IPS-18c (cell line): Measurements from ENCODE around the gene ZNF525.
"Not testable (repeated sequence)": the region's sequence is repeated elsewhere in the genome, so short reads cannot be mapped to it uniquely, and the experiment has no call there.

Source experiments
- H3K4me3 ChIP-seq: 2 replicates; pipeline ENCODE4 v1.7.0; 2013; ENCODE audit warnings: low read depth, mild to moderate bottlenecking, low read length, moderate library complexity; ENCODE audit not compliant: insufficient read depth
- H3K9me3 ChIP-seq: one replicate; pipeline ENCODE4 v1.6.1; 2013; ENCODE audit warnings: mild to moderate bottlenecking, low read length, moderate library complexity; ENCODE audit not compliant: control insufficient read depth, insufficient read depth

Gene ZNF525

DNA sequence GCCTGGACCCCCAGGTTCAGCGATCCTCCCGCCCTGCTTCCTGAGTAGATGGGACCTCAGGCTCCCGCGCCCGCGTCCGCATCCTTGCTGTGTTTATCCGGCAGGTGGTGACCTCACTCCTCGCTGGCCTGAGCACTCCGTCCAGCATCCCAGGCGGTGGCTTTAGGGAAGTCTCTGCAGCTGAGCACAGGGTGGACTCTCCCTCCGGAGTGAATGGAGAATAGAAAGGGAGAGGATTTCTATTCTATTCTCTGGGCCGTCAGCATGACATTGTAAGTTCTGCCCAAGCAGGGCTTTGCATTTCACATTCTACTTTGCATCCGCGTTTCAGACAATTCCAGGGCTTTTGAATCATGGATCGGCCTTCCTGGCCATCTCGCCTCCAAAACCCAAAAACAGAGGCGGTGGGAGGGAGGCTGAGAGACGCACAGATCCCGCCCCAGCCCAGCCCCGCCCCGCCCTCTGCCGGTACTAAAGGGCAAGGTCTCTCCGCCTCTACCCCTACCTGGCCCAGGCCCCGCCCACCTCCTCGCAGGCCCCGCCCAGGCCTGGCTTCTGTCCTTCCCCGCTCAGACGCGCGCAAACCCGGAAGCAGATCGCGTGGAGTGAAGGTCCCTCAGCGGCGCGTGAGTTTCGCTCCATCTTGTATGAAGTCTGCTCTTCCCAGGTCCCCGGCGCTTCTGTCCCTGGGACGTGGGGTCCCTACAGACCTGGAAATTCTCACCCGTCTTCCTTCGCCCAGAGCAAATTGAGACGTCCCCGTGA, at the start of gene ZNF525:
ZNF525 (plus strand) TSS at position 572 of the 765 bp plus-strand sequence. CDS start 6,577 bp downstream, outside the sequence.
- Histone ChIP-seq H3K4me3 (peak within 1 kb of the TSS; percentile 55), H3K9me3 (no peaks in the 10 kb centered on the region)

DNA sequence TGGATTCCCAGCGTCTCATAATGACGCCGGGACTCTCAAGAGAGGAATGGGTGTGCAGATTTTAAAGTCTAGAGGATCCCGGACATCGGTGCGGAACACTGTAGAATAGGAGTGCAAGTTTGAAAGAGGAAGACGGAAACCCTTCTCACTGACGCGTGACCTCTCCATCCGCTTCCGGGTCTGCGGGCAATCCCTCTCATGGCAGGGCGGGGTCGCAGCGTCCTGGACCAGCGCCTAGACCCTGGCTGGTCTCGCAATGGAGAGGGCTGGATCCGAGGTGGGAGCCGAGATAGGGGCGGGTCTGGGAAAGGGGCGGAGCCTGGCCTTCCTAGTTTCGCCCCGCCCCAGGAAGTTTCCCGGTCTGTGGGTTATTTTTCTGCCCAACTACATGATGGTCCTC, 36.5 kb upstream of the ZNF525 start:
- Histone ChIP-seq H3K9me3 (peaks cover 3% of the 10 kb centered on the region), H3K4me3 (no peak overlapping the region)

DNA sequence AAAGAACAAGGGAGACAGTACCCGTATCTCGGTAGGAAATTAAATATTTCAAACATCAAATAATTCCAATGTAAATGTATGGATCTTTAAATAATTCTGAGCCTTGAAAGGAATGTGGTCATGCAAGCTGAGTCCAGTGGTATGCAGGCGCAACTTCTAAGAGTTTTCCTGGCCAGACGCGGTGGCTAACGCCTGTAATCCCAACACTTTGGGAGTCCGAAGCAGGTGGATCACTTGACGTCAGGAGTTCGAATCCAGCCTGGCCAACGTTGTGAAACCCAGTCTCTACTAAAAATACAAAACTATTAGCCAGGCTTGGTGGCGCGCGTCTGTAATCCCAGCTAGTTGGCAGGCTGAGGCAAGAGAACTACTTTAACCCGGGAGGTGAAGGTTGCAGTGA, 33.0 kb upstream of the ZNF525 start:
- no peak overlapping the region for H3K4me3 ChIP-seq
- H3K9me3 ChIP-seq, result no peaks in the 10 kb centered on the region

DNA sequence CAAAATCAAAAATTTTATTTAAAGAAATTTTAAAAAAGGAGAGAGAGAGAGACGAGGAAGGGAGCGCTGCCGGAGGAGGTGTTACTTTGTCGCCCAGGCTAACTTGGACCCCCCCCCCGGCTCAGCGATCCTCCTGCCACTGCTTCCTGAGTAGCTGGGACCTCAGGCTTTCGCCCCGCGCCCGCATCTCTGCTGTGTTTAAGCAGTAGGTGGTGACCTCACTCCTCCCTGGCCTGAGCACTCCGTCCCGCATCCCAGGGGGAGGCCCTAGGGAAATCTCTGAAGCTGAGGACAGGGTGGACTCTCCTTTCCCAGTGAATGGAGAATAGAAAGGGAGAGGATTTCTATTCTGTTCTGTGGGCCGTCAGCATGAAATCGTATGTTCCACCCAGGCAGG, 32.4 kb upstream of the ZNF525 start:
- H3K4me3 ChIP-seq, result peak overlapping the region; percentile 99

DNA sequence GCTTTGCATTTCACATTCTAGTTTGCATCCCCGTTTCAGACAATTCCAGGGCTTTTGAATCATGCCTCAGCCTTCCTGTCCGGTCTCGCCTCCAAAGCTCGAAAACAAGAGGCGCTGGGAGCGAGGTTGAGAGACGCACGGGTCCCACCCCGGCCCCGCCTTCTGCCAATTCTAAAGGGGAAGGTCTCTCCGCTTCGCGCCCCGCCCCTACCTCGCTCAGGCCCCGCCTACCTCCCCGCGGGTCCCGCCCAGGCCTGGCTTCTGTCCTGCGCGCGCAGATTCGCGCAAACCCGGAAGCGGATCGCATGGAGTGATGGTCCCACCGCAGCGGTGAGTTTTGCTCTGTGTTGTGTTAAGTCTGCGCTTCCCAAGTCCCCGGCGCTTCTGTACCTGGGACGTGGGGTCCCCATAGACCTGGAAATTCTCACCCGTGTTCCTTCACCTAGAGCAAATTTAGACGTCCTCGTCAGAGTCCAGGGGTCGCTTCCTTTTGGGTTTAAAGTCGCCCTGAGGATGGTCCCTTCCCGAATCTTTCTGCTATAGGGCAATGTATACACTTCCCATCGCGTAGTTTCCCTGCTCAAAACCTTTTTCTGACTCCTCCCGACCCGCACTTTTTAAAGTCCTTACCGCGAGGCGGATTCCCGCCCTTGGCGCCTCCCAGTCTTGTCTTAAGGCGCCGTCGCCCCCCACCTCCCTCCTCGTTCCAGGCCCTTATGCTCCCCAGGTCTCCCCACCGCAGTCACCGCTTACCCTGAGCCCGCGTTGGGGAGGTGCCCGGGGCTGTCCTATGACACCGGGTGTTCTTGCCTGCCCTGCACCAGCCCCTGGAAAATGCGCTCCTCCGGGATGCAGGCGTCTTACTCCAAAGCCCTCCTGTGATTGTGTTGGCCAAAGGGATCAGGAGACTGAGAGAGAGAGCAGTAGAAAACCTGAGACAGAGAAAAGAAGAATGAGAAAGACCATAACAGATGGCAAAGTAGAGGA, 31.7 kb upstream of the ZNF525 start, which contains the start of gene ZNF845:
ZNF845 (plus strand) TSS at position 287 of the 987 bp plus-strand sequence. CDS start 7,559 bp downstream, outside the sequence.
- Histone ChIP-seq H3K4me3 (peak within 1 kb of the TSS; percentile 99), H3K9me3 (no peaks in the 10 kb centered on the region)

More for the DNA sequence above, 32.4 kb upstream of the ZNF525 start:
- H3K9me3 ChIP-seq, result no peaks in the 10 kb centered on the region

DNA sequence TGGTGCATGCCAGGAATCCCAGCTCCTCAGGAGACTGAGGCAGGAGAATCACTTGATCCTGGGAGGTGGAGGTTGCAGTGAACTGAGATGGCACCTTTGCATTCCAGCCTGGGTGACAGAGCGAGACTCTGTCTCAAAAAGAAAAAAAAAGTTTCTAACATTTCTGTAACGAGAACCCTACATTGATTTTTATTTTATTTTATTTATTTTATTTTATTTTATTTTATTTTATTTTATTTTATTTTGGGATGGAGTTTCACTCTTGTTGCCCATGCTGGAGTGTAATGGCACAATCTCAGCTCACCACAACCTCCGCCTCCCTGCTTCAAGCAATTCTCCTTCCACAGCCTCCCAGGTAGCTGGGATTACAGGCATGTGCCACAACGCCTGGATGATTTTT, 21.1 kb upstream of the ZNF525 start:
- H3K9me3 ChIP-seq, H3K4me3 ChIP-seq: not testable (repeated sequence)

DNA sequence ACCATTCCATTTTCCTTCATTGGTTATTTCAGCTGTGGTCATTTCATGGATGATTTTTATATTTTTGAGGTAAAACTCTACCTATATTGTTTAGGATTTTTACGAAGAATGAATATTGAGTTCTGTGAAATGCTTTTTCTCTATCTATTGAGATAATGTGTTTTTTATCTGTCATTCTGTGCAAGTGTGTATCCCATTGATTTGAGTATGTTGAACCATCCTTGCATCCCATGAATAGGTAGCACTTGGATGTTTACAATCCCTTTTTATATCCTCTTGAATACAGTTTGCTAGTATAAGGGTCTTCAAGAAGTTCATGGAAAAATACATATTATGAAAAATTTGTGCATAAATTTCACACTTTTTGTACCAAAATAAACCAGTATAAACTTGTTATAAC, 9.8 kb upstream of the ZNF525 start:
- Histone ChIP-seq H3K4me3 (no peak overlapping the region), H3K9me3 (peaks cover 18% of the 10 kb centered on the region)

DNA sequence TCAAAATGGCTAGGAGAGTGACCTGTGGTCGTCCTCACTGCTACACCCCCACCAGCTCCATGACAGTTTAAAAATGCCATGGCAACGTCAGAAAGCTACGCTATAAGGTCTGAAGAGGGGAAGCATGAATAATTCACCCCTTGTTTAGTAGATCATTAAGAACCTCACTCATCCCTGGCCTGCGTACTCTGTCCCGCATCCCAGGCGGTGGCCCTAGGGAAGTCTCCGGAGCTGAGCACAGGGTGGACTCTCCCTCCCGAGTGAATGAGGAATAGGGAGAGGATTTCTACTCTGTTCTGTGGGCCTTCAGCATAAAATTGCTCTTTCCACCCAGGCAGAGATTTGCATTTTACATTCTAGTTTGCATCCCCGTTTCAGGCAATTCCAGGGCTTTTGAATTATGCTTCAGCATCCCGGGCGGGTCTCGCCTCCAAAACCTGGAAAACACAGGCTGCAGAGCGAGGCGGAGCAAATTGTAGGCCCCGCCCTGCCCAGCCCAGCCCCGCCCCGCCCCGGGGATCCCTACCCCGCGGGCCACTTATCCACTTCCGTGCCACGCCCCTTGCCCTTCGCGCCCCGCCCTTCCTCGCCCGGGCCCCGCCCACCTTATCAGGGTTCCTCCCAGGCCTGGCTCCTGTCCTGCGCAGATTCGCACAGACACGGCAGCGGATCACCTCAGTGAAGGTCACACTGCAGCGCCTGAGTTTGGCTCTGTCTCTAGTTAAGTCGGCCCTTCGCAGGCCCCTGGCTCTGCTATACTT, 7.5 kb upstream of the ZNF525 start:
- H3K4me3 ChIP-seq, result no peak overlapping the region
- H3K9me3 ChIP-seq, result peaks cover 7% of the 10 kb centered on the region

DNA sequence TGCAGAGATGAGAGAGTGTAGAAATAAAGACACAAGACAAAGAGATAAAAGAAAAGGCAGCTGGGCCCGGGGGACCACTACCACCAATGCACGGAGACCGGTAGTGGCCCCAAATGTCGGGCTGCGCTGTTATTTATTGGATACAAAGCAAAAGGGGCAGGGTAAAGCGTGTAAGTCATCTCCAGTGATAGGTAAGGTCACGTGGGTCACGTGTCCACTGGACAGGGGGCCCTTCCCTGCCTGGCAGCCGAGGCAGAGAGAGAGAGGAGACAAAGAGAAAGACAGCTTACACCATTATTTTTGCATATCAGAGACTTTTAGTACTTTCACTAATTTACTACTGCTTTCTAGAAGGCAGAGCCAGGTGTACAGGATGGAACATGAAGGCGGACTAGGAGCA, 5.4 kb upstream of the ZNF525 start:
- not testable (repeated sequence) for H3K4me3 ChIP-seq, H3K9me3 ChIP-seq

DNA sequence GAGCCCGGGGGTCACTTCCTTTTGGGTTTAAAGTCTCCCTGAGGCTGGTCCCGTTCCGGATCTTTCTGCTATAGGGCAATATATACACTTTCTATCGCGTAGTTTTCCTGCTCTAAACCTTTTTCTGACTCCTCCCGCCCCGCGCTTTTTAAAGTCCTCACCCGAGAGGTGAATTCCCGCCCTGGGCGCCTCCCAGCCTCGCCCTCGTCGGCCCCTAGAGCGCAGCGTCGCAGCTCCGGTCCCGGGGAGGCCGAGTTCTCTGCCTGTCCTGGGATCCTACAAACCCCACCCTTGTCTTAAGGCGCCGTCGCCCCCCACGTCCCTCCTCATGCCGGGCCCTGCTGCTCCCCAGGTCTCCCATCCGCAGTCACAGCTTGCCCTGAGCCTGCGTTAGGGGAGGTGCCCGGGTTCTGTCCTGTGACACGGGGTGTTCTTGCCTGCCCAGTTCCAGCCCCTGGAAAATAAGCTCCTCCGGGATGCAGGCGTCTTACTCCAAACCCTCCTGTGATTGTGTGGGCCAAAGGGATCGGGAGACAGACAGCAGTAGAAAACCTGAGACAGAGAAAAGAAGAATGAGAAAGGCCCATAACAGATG, 491 bp downstream of the ZNF525 start:
- Histone ChIP-seq H3K4me3 (peak overlapping the region; percentile 55), H3K9me3 (no peaks in the 10 kb centered on the region)

DNA sequence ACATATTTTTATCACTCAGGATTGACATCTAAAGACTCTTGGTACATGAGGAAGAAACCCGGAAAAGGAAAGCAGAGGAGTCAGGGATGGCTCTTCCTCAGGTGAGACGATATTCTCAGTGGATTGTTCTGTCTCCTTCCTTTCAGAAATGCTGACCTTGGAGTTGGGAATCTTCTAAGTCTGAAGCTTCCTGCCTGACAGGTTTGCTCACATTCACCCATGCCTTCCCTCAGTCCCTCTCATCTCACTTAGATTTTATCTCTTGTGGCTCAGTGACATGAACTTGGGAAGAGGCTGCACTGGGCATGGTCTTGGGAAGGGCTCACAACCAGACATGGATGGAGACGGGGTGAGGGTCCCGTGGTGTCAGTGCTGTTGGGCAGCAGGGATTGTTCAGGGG, 6.7 kb downstream of the ZNF525 start:
- no peak overlapping the region for H3K4me3 ChIP-seq
- H3K9me3 ChIP-seq, result no peaks in the 10 kb centered on the region

DNA sequence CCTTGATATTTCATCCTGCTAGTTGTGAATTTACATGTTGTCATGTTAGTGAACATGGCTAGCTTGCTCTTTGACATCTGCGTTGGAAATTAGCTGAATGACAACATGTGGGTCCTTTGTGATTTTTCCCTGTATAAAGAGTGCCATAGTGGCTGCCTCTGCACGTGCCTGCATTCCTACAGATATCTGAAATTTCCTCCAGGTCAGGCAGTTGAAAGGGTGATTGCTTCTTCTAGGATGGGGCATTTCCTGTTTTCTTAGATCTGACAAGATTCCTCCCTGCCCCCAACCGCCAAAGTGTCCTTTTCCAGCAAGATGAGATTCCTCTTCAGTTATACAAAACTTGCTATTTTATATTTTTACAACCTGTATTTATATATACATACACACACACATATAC, 8.8 kb downstream of the ZNF525 start:
- no peaks in the 10 kb centered on the region for H3K9me3 ChIP-seq
- H3K4me3 ChIP-seq, result no peak overlapping the region

DNA sequence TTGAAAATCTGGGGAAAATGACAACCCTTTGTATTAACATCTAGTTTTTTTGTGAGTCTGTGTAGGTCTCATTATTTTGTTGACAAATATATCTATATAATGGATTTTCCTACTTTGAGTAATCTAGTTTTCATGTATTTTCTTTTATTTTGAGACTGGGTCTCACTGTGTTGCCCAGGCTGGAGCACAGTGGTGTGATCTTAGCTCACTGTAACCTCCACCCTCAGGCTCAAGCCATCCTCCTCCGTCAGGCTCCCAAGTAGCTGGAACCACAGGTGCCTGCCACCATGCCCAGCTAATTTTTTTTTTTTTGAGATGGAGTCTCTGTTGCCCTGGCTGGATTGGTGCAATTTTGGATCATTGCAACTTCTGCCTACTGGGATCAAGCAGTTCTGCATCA, 9.2 kb downstream of the ZNF525 start:
- no peaks in the 10 kb centered on the region for H3K9me3 ChIP-seq

DNA sequence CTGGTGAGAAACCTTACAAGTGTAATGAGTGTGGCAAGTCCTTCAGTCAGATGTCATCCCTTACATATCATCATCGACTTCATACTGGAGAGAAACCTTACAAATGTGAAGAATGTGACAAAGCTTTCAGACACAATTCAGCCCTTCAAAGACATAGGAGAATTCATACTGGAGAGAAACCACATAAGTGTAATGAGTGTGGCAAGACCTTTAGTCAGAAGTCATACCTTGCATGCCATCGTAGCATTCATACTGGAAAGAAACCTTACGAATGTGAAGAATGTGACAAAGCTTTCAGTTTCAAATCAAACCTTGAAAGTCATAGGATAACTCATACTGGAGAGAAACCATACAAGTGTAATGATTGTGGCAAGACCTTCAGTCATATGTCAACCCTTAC, 15.9 kb downstream of the ZNF525 start:
- Histone ChIP-seq H3K9me3 (peaks cover 7% of the 10 kb centered on the region), H3K4me3 (no peak overlapping the region)

More for the DNA sequence above, 9.2 kb downstream of the ZNF525 start:
- no peak overlapping the region for H3K4me3 ChIP-seq

DNA sequence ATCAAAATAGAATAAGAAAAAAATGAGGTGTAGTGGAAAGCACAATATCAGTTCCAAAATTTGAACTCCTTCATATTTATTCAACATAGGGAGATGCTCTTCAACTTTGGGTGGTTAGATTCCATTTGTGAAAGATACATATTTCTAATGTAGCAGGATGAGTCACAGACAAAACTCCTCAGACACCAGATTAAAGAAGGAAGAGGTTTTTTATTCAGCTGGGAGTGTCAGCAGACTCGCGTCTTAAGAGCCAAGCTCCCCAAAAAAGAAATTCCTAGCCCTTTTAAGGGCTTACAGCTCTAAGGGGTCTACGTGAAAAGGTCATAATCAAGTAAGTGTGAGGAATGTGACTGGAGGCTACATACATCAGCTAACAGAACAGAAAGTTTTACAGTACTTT, 22.7 kb downstream of the ZNF525 start:
- peaks cover 7% of the 10 kb centered on the region for H3K9me3 ChIP-seq
- no peak overlapping the region for H3K4me3 ChIP-seq

DNA sequence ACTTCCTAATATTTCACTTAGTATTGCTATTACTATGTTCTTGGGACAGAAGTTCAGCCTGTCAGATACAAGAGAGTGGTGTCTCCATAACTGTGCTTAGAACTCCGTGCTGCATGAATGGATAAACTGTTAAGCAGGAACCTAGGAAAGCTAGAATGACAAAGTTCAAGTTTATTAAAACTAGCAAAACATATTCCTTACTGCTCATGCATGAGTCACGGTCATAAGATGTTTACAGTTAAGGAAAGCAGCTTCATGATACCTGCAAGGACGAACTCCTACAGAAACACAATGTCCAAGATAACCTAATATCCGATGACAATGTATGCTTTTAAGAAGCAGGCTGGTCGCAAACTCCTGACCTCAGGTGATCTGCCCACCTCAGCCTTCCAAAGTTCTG, 23.4 kb downstream of the ZNF525 start:
- H3K9me3 ChIP-seq, result peaks cover 7% of the 10 kb centered on the region
- H3K4me3 ChIP-seq, result no peak overlapping the region

DNA sequence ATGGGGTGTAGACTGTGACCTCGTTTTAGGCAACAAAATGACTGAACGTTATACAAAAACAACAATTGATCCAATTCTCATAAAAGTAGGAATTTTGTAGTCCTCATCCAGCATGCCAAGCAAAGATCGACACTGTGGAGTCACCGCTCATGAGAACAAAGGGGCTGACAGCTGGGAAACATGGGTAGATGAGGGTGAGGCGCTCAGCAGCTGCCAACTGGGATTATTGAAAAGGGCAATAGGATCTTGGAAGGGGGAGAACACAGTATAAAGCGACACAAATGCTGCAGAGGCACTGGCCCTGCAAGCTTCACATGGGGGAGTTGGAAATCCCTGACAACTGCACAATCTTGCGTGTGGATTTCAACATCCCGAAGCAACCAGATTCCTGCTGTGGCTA, 24.1 kb downstream of the ZNF525 start:
- H3K4me3 ChIP-seq, result peak overlapping the region; percentile 36; the same call in 1 of the 2 replicates
- H3K9me3 ChIP-seq, result peaks cover 5% of the 10 kb centered on the region
